IMR-90 (cell line): Measurements from ENCODE around the gene NR5A1. TPM values are rescaled to one million over a fixed set of nuclear protein-coding genes. Genes with fewer than 3 reads are reported as not detected.

Experiments used
- ATAC-seq: fragments of 200-7000 bp; cut with Tn5 transposase; 2 replicates; pipeline ENCODE4 v1.9.1; 2020; ENCODE audit warnings: low read depth, mild to moderate bottlenecking, moderate library complexity
- BruUV-seq: library from RNA; stranded (reverse); fragments of 400-500 nt; replicated peaks from 2 replicates; lab custom pipeline; 2021; lab: Mats Ljungman, UMichigan
- CTCF ChIA-PET: fragments of 300-600 bp; formaldehyde crosslinking; extraction: SDS; loops from one replicate; lab custom pipeline; 2021; ENCODE audit warnings: antibody characterized with exemption; lab: Yijun Ruan, JAX
- POLR2A ChIA-PET: fragments of 300-600 bp; sonication (Branson Sonifier 250); formaldehyde crosslinking; loops from one replicate; lab custom pipeline; 2022; ENCODE audit warnings: antibody characterized with exemption; ENCODE audit not compliant: unreplicated experiment; lab: Charles Lee
- DNase-seq: peaks from one replicate; pipeline ENCODE4 v3.0.0; 2013
- H2AFZ ChIP-seq: replicated peaks from 2 replicates; pipeline ENCODE3; 2013; ENCODE audit warnings: low read length, mild to moderate bottlenecking; ENCODE audit not compliant: poor library complexity
- H2AK5ac ChIP-seq: 2 replicates; pipeline ENCODE4 v1.6.1; 2013; ENCODE audit warnings: low read depth, low read length, inconsistent platforms
- H2AK9ac ChIP-seq: replicated peaks from 2 replicates; pipeline ENCODE3; 2013; ENCODE audit warnings: mild to moderate bottlenecking, low read depth, low read length, moderate library complexity; ENCODE audit not compliant: poor library complexity
- H2BK120ac ChIP-seq: 2 replicates; pipeline ENCODE4 v1.6.1; 2013; ENCODE audit warnings: low read depth, low read length, inconsistent platforms
- H2BK15ac ChIP-seq: 3 replicates; pipeline ENCODE4 v1.6.1; 2013; ENCODE audit warnings: low read depth, low read length, inconsistent platforms
- H2BK20ac ChIP-seq: 2 replicates; pipeline ENCODE4 v1.6.1; 2013; ENCODE audit warnings: low read depth, mild to moderate bottlenecking, inconsistent platforms, low read length, moderate library complexity
- H2BK5ac ChIP-seq: 2 replicates; pipeline ENCODE4 v1.6.1; 2013; ENCODE audit warnings: mild to moderate bottlenecking, low read depth, low read length, inconsistent platforms; ENCODE audit not compliant: poor library complexity, severe bottlenecking
- H3K14ac ChIP-seq: replicated peaks from 2 replicates; pipeline ENCODE4 v1.6.1; 2013; ENCODE audit warnings: low read depth, low read length, inconsistent platforms
- H3K18ac ChIP-seq: 2 replicates; pipeline ENCODE4 v1.6.1; 2013; ENCODE audit warnings: low read depth, low read length, control low read depth
- H3K23ac ChIP-seq: 2 replicates; pipeline ENCODE4 v1.6.1; 2013; ENCODE audit warnings: low read depth, low read length, inconsistent platforms
- H3K27ac ChIP-seq: 2 replicates; pipeline ENCODE4 v1.5.1; 2013; ENCODE audit warnings: mild to moderate bottlenecking, control low read depth, low read length; ENCODE audit not compliant: insufficient read depth
- H3K27me3 ChIP-seq: 2 replicates; pipeline ENCODE4 v1.6.1; 2013; ENCODE audit warnings: low read length; ENCODE audit not compliant: control insufficient read depth, insufficient read depth
- H3K36me3 ChIP-seq: 2 replicates; pipeline ENCODE4 v1.6.1; 2013; ENCODE audit warnings: low read length, mixed read lengths; ENCODE audit not compliant: control insufficient read depth, insufficient read depth
- H3K4ac ChIP-seq: 2 replicates; pipeline ENCODE4 v1.6.1; 2013; ENCODE audit warnings: low read depth, low read length, inconsistent platforms
- H3K4me1 ChIP-seq: 2 replicates; pipeline ENCODE4 v1.6.1; 2013; ENCODE audit warnings: low read length, mixed read lengths; ENCODE audit not compliant: control insufficient read depth, insufficient read depth
- H3K4me2 ChIP-seq: 2 replicates; pipeline ENCODE4 v1.6.1; 2013; ENCODE audit warnings: low read depth, mild to moderate bottlenecking, control low read depth, low read length, moderate library complexity
- H3K4me3 ChIP-seq: 2 replicates; pipeline ENCODE4 v1.5.1; 2013; ENCODE audit warnings: low read depth, mild to moderate bottlenecking, control low read depth, low read length, moderate library complexity; ENCODE audit not compliant: insufficient read depth
- H3K56ac ChIP-seq: 2 replicates; pipeline ENCODE4 v1.6.1; 2013; ENCODE audit warnings: low read length, inconsistent platforms; ENCODE audit not compliant: insufficient read depth; ENCODE audit errors: extremely low read depth
- H3K79me1 ChIP-seq, 2 experiments: 2 replicates each; pipeline ENCODE4 v1.6.1; 2013; ENCODE audit warnings: low read length in 2 of 2, inconsistent platforms in 1 of 2, low read depth in 1 of 2
- H3K9ac ChIP-seq: 2 replicates; pipeline ENCODE4 v1.6.1; 2013; ENCODE audit warnings: low read depth, low read length, control low read depth
- H3K9me1 ChIP-seq: 2 replicates; pipeline ENCODE4 v1.6.1; 2013; ENCODE audit warnings: low read length, inconsistent platforms; ENCODE audit not compliant: insufficient read depth
- H3K9me3 ChIP-seq: 2 replicates; pipeline ENCODE4 v1.6.1; 2013; ENCODE audit warnings: low read length; ENCODE audit not compliant: control insufficient read depth, insufficient read depth
- H4K20me1 ChIP-seq: 2 replicates; pipeline ENCODE4 v1.6.1; 2013; ENCODE audit warnings: low read length, inconsistent platforms; ENCODE audit not compliant: insufficient read depth
- H4K5ac ChIP-seq: 2 replicates; pipeline ENCODE4 v1.6.1; 2013; ENCODE audit warnings: mild to moderate bottlenecking, low read depth, low read length, control low read depth
- H4K8ac ChIP-seq, 2 experiments: 2 replicates each; pipeline ENCODE4 v1.6.1; 2013; ENCODE audit warnings: low read depth in 2 of 2, low read length in 2 of 2, control low read depth in 1 of 2, inconsistent platforms in 1 of 2
- H4K91ac ChIP-seq: 2 replicates; pipeline ENCODE4 v1.6.1; 2013; ENCODE audit warnings: low read depth, low read length, inconsistent platforms; ENCODE audit not compliant: insufficient read depth
- BHLHE40 ChIP-seq: fragments of 150-350 bp; IDR thresholded peaks from 2 replicates; pipeline ENCODE4 v1.6.1; 2016; ENCODE audit warnings: mild to moderate bottlenecking, low read depth, low read length
- CEBPB ChIP-seq: IDR thresholded peaks from 2 replicates; pipeline ENCODE4 v1.6.1; 2012; ENCODE audit warnings: low read depth, low read length, improper control_type of control experiment
- FOS ChIP-seq: fragments of 150-350 bp; IDR thresholded peaks from 2 replicates; pipeline ENCODE4 v1.6.1; 2016; ENCODE audit warnings: low read depth, low read length
- MAZ ChIP-seq: IDR thresholded peaks from 2 replicates; pipeline ENCODE4 v1.6.1; 2012; ENCODE audit warnings: low read depth, mild to moderate bottlenecking, low read length, improper control_type of control experiment, moderate library complexity, borderline replicate concordance
- MXI1 ChIP-seq: IDR thresholded peaks from 2 replicates; pipeline ENCODE4 v1.6.1; 2012; ENCODE audit warnings: low read depth, mild to moderate bottlenecking, low read length, moderate library complexity, borderline replicate concordance
- POLR2A ChIP-seq: IDR thresholded peaks from 2 replicates; pipeline ENCODE4 v1.6.1; 2012; ENCODE audit warnings: mild to moderate bottlenecking, low read depth, low read length
- RAD21 ChIP-seq: IDR thresholded peaks from 2 replicates; pipeline ENCODE4 v1.6.1; 2012; ENCODE audit warnings: low read length, improper control_type of control experiment
- RFX5 ChIP-seq: IDR thresholded peaks from 2 replicates; pipeline ENCODE4 v1.8.0; 2012; ENCODE audit warnings: low read depth, mild to moderate bottlenecking, low read length, moderate library complexity
- WGBS, 2 experiments: methylation state at CpG; one replicate each; pipeline versions ENCODE4 v1.1.5 to v1.1.7; 2013; ENCODE audit warnings: missing lambda C conversion rate in 2 of 2; ENCODE audit not compliant: insufficient read length in 1 of 2; ENCODE audit errors: extremely low coverage in 2 of 2; 5-methylcytosine and 5-hydroxymethylcytosine counted together
- dilution Hi-C: fragments of 300-500 bp; cut with HindIII; formaldehyde crosslinking; loops from one replicate; pipeline ENCODE4 v1.14.3; 2018; ENCODE audit warnings: low sequenced_read_pairs; ENCODE audit not compliant: unreplicated experiment
- in situ Hi-C: fragments of 300-500 bp; cut with MboI; formaldehyde crosslinking; loops from 3 replicates; pipeline ENCODE4 v1.14.3; 2019; ENCODE audit warnings: low sequenced_read_pairs, inconsistent platforms, mixed read lengths
- intact Hi-C: fragments of 100-400 bp; cut with micrococcal nuclease; formaldehyde crosslinking; loops from 2 replicates; pipeline ENCODE4 v1.10.0; 2022
- polyA plus RNA-seq, 3 experiments: library from polyadenylated mRNA; depleted of rRNA; stranded (reverse); fragments of >200 nt; gene quantifications; 2 replicates each; pipeline ENCODE4 v1.2.3, GENCODE V29; 2012; ENCODE audit warnings: low replicate concordance in 1 of 3
- total RNA-seq: library from RNA; depleted of rRNA; stranded (reverse); fragments of >200 nt; gene quantifications from 2 replicates; pipeline ENCODE4 v1.2.3, GENCODE V29; 2012
- TF ChIP-seq, protein P1 (sequence below): conservative IDR thresholded peaks from 2 replicates; pipeline ENCODE4 v1.5.1; 2012; ENCODE audit warnings: mild to moderate bottlenecking, low read depth, low read length, improper control_type of control experiment
- TF ChIP-seq, protein P2 (sequence below): fragments of 150-350 bp; IDR thresholded peaks from 2 replicates; pipeline ENCODE4 v1.6.1; 2017; ENCODE audit warnings: mild to moderate bottlenecking, antibody characterized with exemption, low read length, low read depth

The NR5A1 gene
- total and polyA plus RNA-seq, 2 of the 4 experiments (the other 2 are of a cell fraction), result not detected

DNA sequence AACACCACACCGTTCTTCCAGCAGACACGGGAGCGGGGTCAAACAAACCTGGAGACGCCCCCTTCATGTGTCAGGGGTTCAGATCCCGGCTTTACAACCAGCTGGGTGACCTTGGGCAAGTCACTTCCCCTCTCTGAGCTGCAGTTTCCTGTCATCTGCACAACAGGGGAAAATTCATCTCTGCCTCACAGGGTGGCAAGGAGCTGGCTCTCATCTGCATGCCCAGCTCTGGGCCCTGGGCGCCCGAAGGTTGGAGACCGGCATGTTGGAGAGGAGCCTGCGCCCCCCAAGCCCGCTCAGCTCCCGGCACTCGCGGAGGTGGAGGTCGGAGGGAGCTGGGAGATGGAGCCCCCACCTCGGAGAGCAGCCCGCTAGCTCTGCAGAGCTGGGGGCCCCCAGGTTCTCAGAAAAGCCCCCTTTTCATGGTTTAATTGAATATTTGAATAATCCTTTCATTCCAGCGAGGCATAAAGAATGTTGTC, 20.4 kb downstream of the NR5A1 start:
- ChIA-PET POLR2A (no interaction called here), CTCF (no interaction called here)
- H3K27me3 ChIP-seq, result peaks cover 72% of the 10 kb centered on the region

More for the DNA sequence above, 20.4 kb downstream of the NR5A1 start:
- H3K9me3 ChIP-seq, result no peaks in the 10 kb centered on the region
- ATAC-seq (no peak), DNase-seq (no peak)
- H3K9ac ChIP-seq, result no peak overlapping the region
- no peak overlapping the region for H3K18ac ChIP-seq
- no peak overlapping the region for H3K14ac ChIP-seq
- no peak overlapping the region for H3K4me3 ChIP-seq
- H4K20me1 ChIP-seq, result no peaks in the 10 kb centered on the region
- no peak overlapping the region for H2BK15ac ChIP-seq
- 50% methylated on average over 4 of the region's 17 CpGs; no CpG with 5 or more reads in 1 of the 2 experiments for WGBS, 2 experiments
- no peak overlapping the region for H3K56ac ChIP-seq
- no peak overlapping the region for H4K8ac ChIP-seq
- BruUV-seq, result no TSS peak
- no peak overlapping the region for H2BK20ac ChIP-seq
- H2AFZ ChIP-seq, result no peak overlapping the region
- no peak overlapping the region for H2AK5ac ChIP-seq
- TF ChIP-seq FOS, result no peak
- no peak for TF ChIP-seq RAD21
- no peak for TF ChIP-seq POLR2A
- TF ChIP-seq MAZ, result no peak
- TF ChIP-seq, protein P1, sequence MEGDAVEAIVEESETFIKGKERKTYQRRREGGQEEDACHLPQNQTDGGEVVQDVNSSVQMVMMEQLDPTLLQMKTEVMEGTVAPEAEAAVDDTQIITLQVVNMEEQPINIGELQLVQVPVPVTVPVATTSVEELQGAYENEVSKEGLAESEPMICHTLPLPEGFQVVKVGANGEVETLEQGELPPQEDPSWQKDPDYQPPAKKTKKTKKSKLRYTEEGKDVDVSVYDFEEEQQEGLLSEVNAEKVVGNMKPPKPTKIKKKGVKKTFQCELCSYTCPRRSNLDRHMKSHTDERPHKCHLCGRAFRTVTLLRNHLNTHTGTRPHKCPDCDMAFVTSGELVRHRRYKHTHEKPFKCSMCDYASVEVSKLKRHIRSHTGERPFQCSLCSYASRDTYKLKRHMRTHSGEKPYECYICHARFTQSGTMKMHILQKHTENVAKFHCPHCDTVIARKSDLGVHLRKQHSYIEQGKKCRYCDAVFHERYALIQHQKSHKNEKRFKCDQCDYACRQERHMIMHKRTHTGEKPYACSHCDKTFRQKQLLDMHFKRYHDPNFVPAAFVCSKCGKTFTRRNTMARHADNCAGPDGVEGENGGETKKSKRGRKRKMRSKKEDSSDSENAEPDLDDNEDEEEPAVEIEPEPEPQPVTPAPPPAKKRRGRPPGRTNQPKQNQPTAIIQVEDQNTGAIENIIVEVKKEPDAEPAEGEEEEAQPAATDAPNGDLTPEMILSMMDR, result no peak
- TF ChIP-seq BHLHE40, result no peak
- no peak for TF ChIP-seq RFX5
- TF ChIP-seq MXI1, result no peak
- no peak for TF ChIP-seq CEBPB
- TF ChIP-seq, protein P2, sequence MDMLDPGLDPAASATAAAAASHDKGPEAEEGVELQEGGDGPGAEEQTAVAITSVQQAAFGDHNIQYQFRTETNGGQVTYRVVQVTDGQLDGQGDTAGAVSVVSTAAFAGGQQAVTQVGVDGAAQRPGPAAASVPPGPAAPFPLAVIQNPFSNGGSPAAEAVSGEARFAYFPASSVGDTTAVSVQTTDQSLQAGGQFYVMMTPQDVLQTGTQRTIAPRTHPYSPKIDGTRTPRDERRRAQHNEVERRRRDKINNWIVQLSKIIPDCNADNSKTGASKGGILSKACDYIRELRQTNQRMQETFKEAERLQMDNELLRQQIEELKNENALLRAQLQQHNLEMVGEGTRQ, result no peak
- H3K9me1 ChIP-seq, result 0 out of 2 replicates have a peak, but pooled peaks cover 3% of the 10 kb centered on the region
- H3K79me1 ChIP-seq, result no peaks in the 10 kb centered on the region
- H2BK120ac ChIP-seq, result no peak overlapping the region
- dilution Hi-C loops, result no loop called here
- no peak overlapping the region for H4K5ac ChIP-seq
- H3K4me1 ChIP-seq, result no peaks in the 10 kb centered on the region
- no peaks in the 10 kb centered on the region for H3K36me3 ChIP-seq
- H4K91ac ChIP-seq, result no peak overlapping the region
- intact Hi-C loops, result no loop called here
- in situ Hi-C loops, result no loop called here
- H2AK9ac ChIP-seq, result no peak overlapping the region
- H3K4ac ChIP-seq, result no peak overlapping the region
- H3K4me2 ChIP-seq, result no peak overlapping the region
- no peak overlapping the region for H3K27ac ChIP-seq
- H3K23ac ChIP-seq, result no peak overlapping the region
- no peak overlapping the region for H2BK5ac ChIP-seq
